ENCODE data around the gene ZNF182.
A peak's percentile ranks its signal among the peaks of the same experiment; 100 is the strongest.

Gene ZNF182

DNA sequence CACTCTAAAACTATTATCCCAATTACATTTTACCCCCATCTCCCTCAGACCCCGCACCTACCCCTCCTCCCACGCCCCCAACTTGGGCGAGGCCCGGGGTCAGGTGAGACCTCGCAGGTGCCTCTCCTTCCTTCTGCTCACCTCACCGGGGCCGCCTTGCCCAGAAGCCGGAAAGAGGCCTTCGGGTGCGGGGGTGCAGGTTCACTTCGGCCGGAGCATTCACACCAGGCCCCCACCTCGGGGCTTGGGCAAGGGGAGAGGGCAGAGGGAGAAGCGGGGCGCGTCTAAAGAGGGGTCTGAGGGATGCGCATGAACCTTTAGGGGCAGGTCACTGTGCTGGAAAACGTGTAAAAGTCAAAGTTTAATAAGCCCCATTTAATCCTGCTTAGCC is 427 bp downstream of the ZNF182 start:
- peak overlapping the region; percentile 43 for H3K27ac ChIP-seq
- no peak for TF ChIP-seq ZFX (IDR thresholded peaks at IDR 0.05)
- TF ChIP-seq, protein P1, sequence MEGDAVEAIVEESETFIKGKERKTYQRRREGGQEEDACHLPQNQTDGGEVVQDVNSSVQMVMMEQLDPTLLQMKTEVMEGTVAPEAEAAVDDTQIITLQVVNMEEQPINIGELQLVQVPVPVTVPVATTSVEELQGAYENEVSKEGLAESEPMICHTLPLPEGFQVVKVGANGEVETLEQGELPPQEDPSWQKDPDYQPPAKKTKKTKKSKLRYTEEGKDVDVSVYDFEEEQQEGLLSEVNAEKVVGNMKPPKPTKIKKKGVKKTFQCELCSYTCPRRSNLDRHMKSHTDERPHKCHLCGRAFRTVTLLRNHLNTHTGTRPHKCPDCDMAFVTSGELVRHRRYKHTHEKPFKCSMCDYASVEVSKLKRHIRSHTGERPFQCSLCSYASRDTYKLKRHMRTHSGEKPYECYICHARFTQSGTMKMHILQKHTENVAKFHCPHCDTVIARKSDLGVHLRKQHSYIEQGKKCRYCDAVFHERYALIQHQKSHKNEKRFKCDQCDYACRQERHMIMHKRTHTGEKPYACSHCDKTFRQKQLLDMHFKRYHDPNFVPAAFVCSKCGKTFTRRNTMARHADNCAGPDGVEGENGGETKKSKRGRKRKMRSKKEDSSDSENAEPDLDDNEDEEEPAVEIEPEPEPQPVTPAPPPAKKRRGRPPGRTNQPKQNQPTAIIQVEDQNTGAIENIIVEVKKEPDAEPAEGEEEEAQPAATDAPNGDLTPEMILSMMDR (conservative IDR thresholded peaks at IDR 0.05) = no peak

DNA sequence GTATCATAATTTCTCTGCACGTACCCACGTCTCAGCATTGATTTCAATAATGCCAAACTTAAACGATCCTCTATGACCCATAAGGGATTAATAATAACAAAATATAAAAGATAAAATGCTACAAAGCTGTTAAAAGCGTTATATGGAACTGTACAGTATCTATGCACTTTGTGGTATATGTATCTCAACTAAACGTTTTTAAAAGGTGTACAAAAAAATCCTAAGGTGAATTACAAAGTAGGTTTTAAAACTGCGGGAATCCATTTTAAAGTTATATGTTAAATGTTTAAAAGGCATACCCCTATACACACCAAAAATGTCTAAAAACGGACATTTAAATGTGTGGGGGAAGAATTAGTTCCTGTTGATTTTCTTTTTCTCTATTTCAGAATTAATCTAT is 860 bp downstream of the ZNF182 start:
- TF ChIP-seq ZFX (IDR thresholded peaks at IDR 0.05) = no peak
- peak overlapping the region; percentile 43; the same call in 1 of the 2 replicates for H3K27ac ChIP-seq

DNA sequence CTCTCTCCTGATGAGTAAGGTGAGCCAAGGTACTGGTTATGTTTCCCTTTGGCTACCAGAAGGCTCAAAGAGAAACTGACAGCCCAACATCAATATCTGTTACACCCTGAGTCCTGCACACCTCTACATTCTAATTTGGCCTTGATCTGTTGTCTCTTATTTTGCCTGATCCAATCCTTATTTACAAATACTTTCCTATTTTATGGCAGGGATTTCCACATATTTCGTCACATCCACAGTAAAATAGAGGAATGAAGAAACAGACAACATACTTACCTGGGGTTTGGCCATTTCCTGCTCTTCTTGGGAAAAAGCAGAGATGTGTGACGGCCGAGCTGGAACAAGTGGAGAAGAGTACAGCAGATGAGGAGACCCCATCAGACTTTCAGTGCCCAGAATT is 1.5 kb downstream of the ZNF182 start:
- TF ChIP-seq ZFX (IDR thresholded peaks at IDR 0.05) = no peak
- TF ChIP-seq, protein P1 (conservative IDR thresholded peaks at IDR 0.05) = no peak
- no peak overlapping the region for H3K27ac ChIP-seq

DNA sequence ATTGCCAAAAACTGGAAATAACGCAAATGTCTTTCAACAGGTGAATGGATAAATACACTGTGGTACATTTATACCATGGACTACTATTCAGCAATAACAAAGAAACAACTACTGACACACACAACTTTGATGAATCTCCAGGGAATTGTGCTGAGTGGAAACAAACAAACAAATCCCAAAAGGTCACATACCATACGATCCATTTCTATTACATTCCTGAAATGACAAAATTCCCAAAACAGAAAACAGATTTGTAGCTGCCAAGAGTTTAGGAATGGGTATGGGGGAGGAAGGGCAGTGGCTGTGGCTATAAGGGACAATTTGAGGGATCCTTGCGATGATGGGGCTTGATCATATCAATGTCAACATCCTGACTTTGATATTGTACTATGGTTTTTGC is 2.5 kb downstream of the ZNF182 start:
- TF ChIP-seq, protein P1 (conservative IDR thresholded peaks at IDR 0.05) = no peak
- no peak for TF ChIP-seq ZFX (IDR thresholded peaks at IDR 0.05)
- no peak overlapping the region for H3K27ac ChIP-seq

DNA sequence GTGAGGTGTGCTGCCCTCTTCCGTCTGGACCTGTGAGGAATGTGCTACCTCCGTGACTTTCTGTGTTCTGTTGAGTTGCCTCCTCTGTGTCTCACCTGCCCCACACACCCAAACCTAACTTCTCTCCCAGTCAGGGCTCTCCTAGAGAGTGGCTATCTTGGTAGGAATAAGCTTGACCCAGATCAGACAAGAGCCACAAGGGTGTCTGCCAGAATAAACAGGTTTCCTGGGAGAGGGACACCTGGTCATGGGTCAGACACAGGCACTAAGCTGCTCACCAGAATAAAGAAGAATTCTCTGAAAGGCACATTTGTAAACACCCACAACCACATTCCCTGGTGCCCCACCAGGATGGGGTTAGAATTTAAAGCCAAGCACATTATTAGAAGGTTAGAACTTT is 11.1 kb downstream of the ZNF182 start:
- TF ChIP-seq, protein P1 (conservative IDR thresholded peaks at IDR 0.05) = no peak
- TF ChIP-seq ZFX (IDR thresholded peaks at IDR 0.05) = no peak
- no peak overlapping the region for H3K27ac ChIP-seq

DNA sequence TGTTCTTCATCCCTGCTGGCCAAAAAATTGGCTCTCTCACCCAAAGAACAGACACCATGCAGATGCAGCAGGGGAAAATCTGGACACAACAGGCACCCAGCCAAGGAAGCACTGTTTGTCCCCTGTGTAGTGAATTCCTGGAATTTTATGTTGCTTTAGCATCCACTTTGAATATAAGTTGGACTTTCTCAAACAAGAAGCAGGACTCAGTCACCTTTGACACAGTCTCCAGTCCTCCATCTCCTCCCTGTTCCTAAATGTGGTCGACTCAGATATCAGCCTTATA is 11.8 kb downstream of the ZNF182 start:
- no peak for TF ChIP-seq ZFX (IDR thresholded peaks at IDR 0.05)
- TF ChIP-seq, protein P1 (conservative IDR thresholded peaks at IDR 0.05) = no peak

DNA sequence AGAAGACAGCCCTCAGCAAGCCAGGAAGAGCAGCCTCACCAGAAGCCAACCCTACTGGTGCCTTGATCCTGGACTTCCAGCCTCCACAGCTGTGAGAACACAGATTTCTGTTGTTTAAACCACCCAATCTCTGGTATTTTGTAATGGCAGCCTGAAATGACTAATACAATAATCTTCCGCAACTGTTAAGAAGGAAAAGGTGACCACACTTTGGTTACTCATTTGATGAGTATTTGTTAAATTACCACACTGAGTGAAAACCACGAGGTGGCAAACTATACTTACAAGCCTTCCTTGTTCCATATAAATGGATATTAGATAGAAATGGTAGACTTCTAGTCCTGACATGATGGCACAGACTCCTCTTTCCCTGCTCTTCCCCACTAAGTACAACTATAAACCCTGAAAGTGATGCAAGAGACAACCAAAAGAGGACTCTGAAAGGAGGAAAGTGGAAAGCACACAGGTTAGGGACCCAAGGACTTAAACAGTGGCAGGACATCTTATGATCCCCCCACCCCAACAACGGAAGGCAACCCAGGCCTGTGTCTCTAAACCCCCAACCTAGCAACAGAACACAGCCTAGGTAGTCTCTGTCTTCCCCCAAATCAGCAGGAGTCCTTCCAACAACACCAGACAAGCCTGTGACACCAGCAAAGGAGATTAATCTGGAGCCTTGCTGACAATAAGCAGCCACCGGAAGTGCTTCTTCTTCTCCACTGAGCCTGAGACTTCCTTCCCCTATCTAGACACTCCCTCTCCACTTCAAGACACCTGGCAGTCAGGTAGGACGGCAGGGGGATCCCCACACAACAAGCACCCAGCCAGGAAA is 12.3 kb downstream of the ZNF182 start:
- no peak overlapping the region for H3K27ac ChIP-seq
- TF ChIP-seq, protein P1 (conservative IDR thresholded peaks at IDR 0.05) = no peak
- TF ChIP-seq ZFX (IDR thresholded peaks at IDR 0.05) = no peak

More for the DNA sequence above, 11.8 kb downstream of the ZNF182 start:
- no peak overlapping the region for H3K27ac ChIP-seq
